ENCODE measurements around the gene IMPDH1. TPM values are rescaled to one million over a fixed set of nuclear protein-coding genes. Genes with fewer than 3 reads are reported as not detected.
A peak's percentile ranks its signal among the peaks of the same experiment; 100 is the strongest.

The IMPDH1 gene
- total RNA-seq, 1 donor: 37.2 TPM

GRCh38 chr7:128388145-128388485 lies 21.7 kb downstream of the IMPDH1 start:
- TF ChIP-seq CTCF (IDR thresholded peaks at IDR 0.05; ENCODE audit: insufficient read depth, low read length): no peak
- no peak for DNase-seq (ENCODE audit: low read depth)

DNA sequence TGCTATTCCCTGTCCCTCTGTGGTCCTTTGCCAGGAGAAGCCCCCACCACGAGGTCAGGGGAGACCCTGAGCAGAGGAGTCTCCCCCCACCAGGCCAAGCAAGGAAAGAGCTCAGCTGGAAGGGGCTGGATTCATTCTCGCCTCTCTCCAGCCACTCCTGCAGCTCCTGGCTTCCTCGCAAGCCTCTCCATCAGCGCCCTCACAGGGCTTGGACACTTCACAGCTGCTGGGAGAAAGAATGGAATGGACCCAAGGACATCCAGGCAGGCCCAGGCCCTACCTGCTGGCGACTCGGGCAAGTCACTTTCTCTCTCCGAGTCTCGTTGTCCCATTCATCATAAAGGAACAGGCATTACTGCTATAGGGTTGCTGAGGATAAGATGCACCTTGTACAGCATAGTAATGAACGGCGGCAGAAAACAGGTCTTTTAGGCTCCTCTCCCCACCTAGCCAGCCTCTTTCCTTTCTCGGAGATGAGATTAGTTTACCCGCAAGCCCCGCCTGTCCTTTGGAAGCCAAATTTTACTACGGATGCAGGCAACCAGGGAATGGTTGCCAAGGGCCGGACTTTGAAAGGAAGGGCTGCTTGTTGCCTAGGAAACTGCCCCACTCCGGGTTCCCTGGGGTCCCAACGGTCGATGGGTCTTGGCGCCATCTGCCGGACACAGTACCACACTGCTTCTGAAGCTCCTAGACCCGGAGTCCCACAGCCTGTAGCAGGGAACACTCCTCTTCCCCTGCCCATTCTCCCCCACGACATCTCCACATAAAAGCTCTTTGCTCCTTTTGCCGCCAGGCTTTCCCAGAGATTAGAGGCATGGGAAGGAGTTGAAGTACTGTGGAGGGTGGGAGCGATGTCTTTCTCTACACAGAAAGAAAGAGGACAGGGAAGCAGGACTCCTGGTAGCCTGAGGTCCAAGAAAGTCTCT lies 22.3 kb downstream of the IMPDH1 start:
- TF ChIP-seq CTCF (IDR thresholded peaks at IDR 0.05; ENCODE audit: insufficient read depth, low read length): peak; percentile 93
- no peak overlapping the region for H3K4me3 ChIP-seq (ENCODE audit: low read depth, low read length)
- peak; percentile 87 for DNase-seq (ENCODE audit: low read depth)

More at GRCh38 chr7:128388145-128388485, 21.7 kb downstream of the IMPDH1 start:
- no peak overlapping the region for H3K4me3 ChIP-seq (ENCODE audit: low read depth, low read length)

- no peak for TF ChIP-seq CTCF (IDR thresholded peaks at IDR 0.05; ENCODE audit: insufficient read depth, low read length)
- DNase-seq (ENCODE audit: low read depth): no peak
- H3K4me3 ChIP-seq (ENCODE audit: low read depth, low read length): no peak overlapping the region
Measured at GRCh38 chr7:128385988-128386925, 23.5 kb downstream of the IMPDH1 start.

DNA sequence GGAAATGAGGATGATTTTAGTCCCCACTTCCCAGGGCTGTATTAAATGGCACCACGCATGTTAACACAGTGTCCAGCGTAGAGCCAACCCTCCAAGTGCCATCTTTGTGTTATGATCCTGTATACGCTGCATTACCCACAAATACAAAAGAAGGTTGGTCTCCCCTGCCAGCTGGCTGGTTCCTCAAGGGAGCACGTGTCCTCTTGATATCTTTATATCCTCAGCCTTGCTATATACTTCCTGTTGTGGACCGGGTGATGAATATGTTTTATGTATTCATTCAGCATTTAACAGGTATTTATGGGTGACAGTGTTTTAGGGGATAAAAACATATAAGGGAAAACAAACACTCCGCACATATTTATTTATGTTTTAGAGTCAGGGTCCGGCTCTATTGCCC lies 25.1 kb downstream of the IMPDH1 start:
- DNase-seq (ENCODE audit: low read depth): no peak
- no peak for TF ChIP-seq CTCF (IDR thresholded peaks at IDR 0.05; ENCODE audit: insufficient read depth, low read length)
- H3K4me3 ChIP-seq (ENCODE audit: low read depth, low read length): no peak overlapping the region

DNA sequence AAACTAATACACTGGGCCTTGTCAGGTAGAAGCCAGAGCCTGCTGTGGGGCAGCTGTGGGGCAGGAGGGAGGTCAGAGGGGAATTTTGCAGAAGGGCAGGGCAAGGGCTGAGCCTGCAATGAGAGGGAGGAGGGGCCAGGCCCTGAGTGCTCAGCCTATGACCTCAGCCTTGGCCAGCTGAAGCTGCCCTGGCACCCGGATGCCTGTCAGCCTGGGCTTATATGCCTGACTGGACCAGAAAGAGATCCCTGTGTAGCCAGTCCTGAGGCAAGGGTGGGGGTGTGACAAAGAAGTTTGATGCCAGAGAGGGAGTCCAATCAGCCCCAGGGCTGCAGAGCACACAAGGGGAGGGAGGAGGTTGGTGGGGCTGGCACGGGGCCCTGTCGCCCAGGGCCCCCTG lies 26.0 kb downstream of the IMPDH1 start:
- no peak overlapping the region for H3K4me3 ChIP-seq (ENCODE audit: low read depth, low read length)
- no peak for TF ChIP-seq CTCF (IDR thresholded peaks at IDR 0.05; ENCODE audit: insufficient read depth, low read length)
- DNase-seq (ENCODE audit: low read depth): peak; percentile 14

DNA sequence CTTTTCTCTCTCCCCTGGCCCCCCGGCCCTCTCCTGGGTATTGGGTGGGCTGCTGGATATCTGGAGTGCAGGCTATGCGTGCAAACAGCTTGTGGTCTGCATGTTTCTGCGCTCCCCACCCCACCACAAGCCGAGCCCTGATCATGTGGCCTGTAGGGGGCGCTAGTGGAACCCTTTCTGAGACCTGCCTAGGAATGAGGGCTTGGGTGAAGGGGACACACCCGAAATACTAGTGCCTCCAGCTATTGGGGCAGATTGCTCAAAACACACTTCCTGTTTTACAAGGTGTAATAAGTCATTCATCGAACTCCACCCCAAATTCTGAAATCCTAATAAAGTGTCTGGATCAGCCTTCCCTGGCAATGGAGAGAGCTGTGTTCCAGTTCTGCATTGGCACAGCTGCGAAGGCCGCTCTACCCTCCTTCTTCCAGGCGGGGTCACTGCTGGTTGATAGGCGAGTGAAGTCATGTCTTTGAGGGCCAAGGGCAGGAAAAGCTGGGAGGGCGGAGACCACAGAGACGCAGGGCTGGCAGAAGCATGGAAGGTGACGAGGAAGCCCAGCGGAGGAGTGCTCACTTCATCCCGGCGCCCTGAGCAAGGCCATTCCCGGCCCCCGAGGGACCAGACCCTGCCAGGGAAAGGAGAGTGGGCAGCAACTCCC lies 28.5 kb downstream of the IMPDH1 start:
- no peak overlapping the region for H3K4me3 ChIP-seq (ENCODE audit: low read depth, low read length)
- peak; percentile 26 for DNase-seq (ENCODE audit: low read depth)
- TF ChIP-seq CTCF (IDR thresholded peaks at IDR 0.05; ENCODE audit: insufficient read depth, low read length): peak; percentile 62

Data from fibroblast of the aortic adventitia (primary cell).